Left ventricle myocardium superior (tissue), 1 donor: Measurements from ENCODE around the gene ZNRF4. TPM values are rescaled to one million over a fixed set of nuclear protein-coding genes. Genes with fewer than 3 reads are reported as not detected.

ENCODE experiments used
- ATAC-seq: fragments of 200-7000 bp; cut with Tn5 transposase; one replicate; pipeline ENCODE4 v1.9.1; 2020; ENCODE audit warnings: mild to moderate bottlenecking, moderate library complexity
- DNase-seq: peaks from one replicate; pipeline ENCODE4 v3.0.0-alpha.2; 2020
- intact Hi-C: fragments of 100-400 bp; cut with micrococcal nuclease; formaldehyde crosslinking; loops from one replicate; pipeline ENCODE4 v1.11.0; 2022
- total RNA-seq: library from RNA; stranded (reverse); fragmentation: NEBNext Ultra II Directional; extraction: Animal tissue kit (Norgen Biotek cat#: 25700); gene quantifications from one replicate; pipeline ENCODE4 v1.2.1, GENCODE V29; 2021
- donor health status: DM: no; HTN: yes; CAD: no; lungs with severe emphysema.

ZNRF4 gene
- total RNA-seq, 1 donor from 2014 or later = not detected

GRCh38 chr19:5494773-5495172 lies 39.6 kb downstream of the ZNRF4 start:
- ATAC-seq = no peak
- intact Hi-C loops = no loop called here
- DNase-seq = no peak

DNA sequence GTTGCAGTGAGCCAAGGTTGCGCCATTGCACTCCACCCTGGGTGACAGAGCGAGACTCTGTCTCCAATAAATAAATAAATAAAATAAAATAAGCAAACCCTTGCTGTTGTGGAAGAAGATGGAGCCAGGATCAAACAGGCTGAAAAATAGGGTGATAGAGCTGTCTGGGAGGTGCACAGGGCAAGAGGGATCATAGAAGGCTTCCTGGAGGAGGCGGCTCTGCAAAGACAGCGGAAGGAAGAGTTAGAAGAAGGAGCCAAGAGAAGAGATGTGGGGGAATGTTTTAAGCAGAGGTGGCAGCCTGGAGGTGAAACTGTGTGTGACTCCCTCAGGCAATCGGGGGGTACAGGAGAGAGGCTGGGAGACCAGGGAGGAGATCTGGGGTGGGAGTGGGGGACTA lies 40.6 kb downstream of the ZNRF4 start:
- no peak for ATAC-seq
- no peak for DNase-seq
- intact Hi-C loops = no loop called here

DNA sequence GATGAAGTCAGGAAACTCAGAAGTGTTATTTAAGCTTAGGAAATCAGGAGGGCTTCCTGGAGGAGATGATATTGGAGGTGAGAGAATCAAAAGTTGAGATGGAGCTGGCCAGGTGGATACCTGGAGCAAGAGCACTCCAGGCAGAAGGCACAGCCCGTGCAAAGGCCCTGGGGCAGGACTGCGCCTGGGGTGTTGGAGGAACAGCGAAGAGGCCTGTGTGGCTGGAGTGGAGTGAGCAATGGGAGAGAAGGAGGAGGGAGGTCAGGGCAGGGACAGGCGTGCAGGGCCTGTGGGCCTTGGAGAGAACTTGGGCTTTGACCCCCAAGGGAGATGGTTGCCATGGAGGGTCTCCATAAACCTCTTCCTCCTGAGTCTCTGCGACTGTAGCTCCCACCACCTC lies 42.1 kb downstream of the ZNRF4 start:
- intact Hi-C loops = no loop called here
- no peak for ATAC-seq
- DNase-seq = no peak

GRCh38 chr19:5498830-5499550 lies 43.8 kb downstream of the ZNRF4 start:
- ATAC-seq (no peak), DNase-seq (no peak)
- intact Hi-C loops = no loop called here

- ATAC-seq = no peak
- intact Hi-C loops = no loop called here
Measured at GRCh38 chr19:5501907-5502306, 46.7 kb downstream of the ZNRF4 start.

GRCh38 chr19:5503598-5503997 lies 48.4 kb downstream of the ZNRF4 start:
- no peak for DNase-seq
- intact Hi-C loops = no loop called here
- ATAC-seq = no peak

More at GRCh38 chr19:5501907-5502306, 46.7 kb downstream of the ZNRF4 start:
- no peak for DNase-seq

DNA sequence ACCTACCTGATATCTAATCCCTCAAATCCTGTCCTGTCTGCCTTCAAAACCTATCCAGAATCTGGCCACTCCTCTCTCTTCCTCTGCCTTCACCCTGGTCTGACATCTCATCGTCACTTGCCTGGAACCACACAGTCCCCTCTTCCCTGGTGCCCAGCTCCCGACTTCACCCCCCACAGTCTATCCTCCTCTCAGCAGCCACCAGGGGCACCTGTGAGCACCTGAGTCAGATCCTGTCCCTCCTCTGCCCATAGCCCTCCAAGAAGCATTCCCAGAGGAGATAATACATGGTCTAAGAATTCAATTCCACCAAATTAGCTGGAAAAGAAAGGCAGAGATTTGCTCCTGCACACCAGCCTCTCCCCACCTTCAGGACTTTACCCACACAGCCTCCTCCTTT lies 48.9 kb downstream of the ZNRF4 start:
- ATAC-seq = no peak
- no peak for DNase-seq
- intact Hi-C loops = no loop called here

Other genes starting within 250 kb of the ZNRF4 start
- 39.3 TPM for gene PTPRS, start 114.6 kb upstream of the ZNRF4 start, total RNA-seq
- gene TINCR, start 112.5 kb downstream of the ZNRF4 start, total RNA-seq = not detected
- 45.9 TPM for gene SAFB2, start 167.4 kb downstream of the ZNRF4 start, total RNA-seq
- 66.6 TPM for gene SAFB, start 167.7 kb downstream of the ZNRF4 start, total RNA-seq
- gene MICOS13, start 225.1 kb downstream of the ZNRF4 start, total RNA-seq = 167 TPM
- gene HSD11B1L, start 225.6 kb downstream of the ZNRF4 start, total RNA-seq = 5.5 TPM
- 401 TPM for gene RPL36, start 234.9 kb downstream of the ZNRF4 start, total RNA-seq